ENCODE measurements around the gene MCM10.

GRCh38 chr10:13213163-13213562 is 51.8 kb downstream of the MCM10 start:
- TF ChIP-seq CTCF (IDR thresholded peaks at IDR 0.05; ENCODE audit: poor library complexity): no peak
- TF ChIP-seq EZH2 (IDR thresholded peaks at IDR 0.05; ENCODE audit: borderline replicate concordance): no peak
- no peak for TF ChIP-seq EZH2phosphoT487 (IDR thresholded peaks at IDR 0.05; ENCODE audit: low read depth, severe bottlenecking, unreplicated experiment)
